NCI-H510A treated with DMSO at 0.1 percent for 48 hours (cell line): ENCODE measurements around the gene RGS19.

Source experiments
- DNase-seq: peaks from one replicate; lab custom pipeline; 2025; lab: John Stamatoyannopoulos, UW

The RGS19 gene

DNA sequence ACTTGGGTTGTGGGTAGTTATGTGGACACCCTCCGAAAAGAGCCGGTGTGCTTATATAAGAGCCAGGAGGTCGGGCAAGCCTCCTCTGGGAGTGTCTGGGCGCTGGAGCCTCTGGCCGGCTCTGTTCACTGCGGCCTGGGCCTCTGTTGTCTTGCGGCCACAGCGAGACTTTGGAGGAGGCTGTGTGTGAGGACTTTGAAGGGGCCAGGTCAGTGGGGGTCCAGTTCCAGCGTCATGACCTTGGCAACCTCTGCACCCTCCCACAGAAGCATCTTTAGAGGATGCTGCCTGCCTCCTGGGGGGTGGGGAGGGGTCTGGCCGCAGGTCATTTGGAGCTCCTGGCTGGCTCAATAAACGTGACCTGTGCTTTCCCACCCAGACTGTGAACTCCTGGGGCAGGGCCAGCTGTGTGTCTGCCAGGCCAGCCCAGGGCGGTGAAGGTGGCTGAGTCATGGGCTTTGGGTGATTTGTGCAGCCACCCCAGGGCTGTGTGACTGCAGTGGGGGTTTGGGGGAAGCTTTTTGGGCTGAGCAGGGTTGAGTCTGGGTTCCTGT, 15.1 kb downstream of the RGS19 start:
- no peak for DNase-seq

DNA sequence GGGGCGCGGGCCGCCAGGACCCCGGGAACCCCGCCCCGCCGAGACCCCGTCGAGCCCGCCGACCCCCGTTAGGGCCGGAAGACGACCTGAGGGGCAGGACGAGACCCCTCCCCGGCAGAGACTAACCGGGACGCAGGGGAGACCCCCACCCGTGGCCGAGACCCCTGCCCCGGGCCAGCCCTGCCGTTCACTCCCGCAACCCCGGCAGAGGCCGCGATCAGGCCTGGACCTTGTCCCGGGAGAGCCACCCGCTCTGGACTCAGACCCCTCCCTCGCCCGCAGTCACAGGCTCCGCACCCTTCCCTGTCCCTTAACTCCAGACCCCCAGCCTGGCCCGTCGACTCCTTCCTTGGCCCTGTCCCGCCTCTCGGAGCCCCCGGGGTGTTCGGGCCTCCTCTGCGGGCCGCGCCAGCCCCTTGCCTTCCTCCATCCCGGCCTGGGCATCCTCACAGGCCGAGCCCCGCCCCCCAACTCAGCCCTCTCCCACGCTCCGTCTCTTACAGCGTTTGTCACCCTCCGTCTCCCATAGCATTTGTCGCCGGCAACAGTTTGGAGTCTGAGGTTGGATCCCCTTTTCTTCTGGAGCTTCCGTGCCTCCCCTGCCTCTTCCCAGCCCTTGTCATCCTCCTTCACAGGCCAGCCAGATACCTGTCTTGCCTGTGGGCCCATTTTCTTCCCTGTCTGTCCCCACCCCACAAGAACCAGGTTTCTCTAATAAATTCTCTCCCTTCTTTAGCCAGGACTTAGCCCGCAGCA, 15.8 kb downstream of the RGS19 start:
- DNase-seq = no peak

DNA sequence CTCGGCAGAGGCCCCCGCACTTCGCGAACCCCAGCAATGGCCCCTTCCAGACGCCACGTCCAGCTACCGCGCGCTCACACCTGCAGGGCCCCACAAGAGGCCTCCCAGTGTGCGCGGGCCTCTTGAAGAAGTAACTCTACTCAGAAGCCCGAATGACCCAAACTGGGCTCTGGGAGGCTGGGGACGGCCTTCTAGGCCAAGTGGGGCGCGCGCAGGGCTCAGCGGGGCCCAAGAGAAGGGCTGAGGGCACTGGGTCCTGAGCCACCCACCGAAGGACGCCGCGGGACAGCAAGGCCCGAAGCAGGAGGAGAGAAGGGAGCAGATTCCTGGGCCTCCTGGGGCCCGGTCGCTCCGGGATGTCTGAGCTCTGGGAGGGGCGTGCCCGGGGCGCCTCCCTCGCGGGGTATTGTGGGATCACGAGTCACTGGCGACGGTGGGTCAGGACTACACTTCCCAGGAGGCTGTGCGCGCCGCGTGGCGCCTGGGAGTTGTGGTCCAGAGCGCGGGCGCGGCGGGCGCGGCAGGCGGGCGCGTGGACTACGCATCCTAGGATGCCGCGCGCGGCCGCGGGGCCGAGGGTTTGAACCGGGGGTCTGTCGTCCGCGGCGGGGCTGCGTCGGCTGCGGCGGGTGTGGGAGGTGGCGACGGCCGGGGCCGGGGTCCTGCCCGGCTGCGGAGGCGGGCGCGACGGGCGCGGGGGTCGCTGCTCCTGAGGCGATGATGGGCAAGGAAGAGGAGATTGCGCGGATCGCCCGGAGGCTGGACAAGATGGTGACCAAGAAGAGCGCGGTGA, 16.5 kb downstream of the RGS19 start, which contains the start of gene TCEA2:
TSS of gene TCEA2 (plus strand) at position 603 of the 793 bp plus-strand sequence. CDS start at position 718, 115 bp downstream.
- DNase-seq = peak; percentile 93

DNA sequence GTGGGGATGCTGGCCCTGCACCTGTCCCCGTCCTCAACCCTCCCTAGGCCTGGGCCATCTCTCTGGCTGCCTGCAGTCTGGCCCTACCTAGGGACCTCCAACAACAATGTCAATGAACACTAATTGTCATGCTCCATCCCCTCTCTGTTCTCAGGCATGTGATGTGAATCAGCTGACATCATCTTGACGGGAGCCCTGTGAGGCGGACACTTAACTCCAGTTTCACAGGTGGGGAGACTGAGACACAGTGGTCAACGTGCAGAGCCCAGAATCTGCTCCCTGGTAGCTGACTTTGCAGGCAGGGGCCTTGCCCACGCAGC, 17.1 kb downstream of the RGS19 start:
- no peak for DNase-seq

DNA sequence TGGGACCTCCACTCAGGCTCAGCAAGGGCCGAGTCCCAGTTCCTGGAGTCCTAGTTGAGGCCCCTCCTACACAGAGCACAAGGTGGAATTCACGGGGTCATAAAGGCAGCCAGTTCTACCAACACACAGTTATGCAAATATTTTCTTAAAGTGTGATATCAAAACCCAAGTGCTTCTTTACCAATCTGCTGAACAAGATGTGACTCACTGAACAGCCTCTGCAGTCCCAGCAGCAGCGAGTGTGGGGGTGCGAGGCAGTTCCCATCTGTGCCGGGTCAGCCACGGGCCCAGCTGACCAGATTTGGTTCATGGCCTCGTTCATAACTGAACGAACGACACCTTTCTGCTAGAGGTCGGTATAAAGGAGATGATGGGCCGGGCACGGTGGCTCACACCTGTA, 20.8 kb downstream of the RGS19 start:
- no peak for DNase-seq

DNA sequence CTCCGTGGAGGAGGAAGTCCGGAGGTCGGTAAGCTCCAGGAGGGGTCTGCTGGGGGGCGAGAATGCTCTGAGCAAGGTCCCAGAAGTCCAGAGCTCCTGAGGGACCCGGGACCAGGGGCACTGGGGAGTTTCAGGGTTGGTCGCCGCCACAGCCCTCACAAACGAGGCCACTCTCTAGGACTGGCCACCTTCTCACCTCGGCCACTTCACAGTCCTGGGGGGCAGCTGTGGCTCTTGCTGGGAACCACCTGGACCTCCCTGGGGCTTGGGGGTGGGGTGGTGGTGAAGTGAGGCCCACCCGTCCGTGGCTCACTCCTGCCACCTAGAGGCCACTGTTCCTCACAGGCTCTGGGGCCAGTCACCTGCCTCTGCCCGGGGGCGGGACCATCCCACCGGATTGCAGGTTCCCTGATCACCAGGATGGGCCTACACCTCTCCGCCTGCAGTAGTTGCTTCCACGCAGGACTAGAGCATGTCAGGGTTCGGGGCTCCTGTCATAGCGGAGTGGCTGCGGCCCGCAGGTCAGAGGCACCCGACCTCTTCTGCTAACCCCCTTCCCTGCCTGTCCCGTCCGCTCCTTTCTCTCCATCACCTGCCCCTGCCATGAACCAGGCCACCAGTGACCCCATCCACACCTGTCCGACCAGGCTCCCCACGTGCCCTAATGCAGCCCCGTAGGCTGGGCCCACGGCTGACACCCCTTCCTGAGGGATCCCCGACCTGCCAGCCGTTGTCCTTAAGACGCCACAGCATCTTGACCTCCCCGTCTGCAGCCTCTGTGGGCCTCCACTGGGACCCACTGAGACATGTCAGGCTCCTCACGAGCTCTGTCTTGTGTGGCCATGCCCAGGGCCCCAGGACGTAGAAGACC, 21.5 kb downstream of the RGS19 start:
- peak; percentile 50 for DNase-seq

DNA sequence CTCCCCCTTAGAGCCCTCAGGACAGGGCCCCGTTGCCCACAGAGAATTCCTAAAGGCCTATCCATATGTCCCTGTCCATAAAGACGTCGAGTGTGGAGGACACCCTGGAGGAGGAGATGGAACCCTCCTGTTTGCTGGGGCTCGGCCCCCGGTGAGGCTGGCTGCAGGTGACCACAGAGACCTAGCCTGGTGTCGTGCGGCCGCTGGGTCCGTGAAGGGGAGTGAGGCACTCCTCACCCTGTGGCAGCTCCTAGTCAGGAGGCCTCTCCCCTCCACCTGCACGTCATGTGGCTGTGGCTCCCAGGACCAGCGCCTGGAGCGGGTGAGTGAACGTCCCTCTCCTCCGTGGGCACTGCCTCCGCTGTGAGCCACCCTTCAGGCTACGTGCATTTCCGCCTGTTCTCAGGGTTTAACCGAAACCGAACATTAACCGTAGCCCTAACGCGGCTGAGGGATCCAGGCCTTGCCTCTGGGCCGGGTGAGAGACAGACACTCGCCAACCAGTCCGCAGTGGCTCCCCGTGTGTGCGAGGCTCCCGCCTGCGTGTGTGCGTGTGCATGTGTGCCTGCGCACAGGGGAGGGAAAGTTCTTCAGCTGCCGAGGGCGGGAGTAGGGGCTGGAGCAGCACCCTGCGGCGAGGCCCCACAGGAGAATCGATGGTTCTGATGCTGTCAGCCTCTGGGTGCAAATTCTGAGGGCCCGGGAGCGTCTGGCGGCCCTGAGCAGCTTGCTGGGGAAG, 22.3 kb downstream of the RGS19 start:
- no peak for DNase-seq

DNA sequence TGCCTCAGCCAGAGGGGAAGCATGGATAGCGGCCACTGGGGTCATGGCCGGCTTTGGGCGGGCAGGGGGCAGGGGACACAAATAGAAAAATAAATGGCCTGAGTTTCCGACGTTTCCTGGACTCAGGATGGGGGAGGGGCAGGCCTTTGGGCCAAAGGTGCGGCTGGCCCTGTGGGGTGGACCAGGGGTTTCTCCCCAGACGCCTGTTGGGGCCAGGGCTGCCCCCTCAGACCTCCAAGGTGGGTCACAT, 22.8 kb downstream of the RGS19 start:
- DNase-seq = no peak

DNA sequence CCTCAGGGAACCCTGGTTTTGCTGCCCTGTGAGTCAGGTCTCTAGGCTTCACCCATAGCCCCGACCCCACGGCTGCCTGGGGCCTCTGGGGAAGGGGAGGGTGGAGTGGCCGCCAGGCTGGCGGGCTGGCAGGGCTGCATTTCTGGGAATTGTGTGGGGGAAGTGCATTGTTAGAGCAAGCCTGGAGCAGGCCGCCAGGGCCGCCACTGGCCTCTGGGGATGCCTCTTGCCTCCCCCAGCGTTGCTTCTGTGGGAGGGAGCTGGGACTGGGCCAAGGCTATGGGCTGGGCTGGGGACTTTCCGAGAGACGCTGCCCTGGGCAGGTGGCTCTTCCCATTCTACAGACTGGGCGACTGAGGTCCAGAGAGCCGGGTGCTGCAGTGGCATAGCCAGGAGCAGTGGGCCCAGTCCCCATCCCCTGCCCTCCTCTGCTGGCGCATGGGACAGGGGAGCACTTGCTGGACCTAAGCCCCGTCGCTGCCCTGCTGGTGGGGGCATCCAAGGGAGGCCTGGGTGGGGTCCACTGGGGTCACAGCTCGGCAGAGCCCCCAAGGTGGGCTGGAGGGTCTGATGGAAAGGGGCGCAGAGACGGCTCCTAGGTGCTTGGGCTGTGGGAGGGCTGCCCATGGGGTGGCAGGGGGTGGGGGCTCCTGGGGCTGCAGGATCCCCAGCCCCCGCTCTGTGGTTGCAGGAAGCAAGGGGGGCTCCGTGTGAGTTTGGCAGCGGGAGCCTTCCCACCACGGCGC, 23.3 kb downstream of the RGS19 start:
- no peak for DNase-seq

DNA sequence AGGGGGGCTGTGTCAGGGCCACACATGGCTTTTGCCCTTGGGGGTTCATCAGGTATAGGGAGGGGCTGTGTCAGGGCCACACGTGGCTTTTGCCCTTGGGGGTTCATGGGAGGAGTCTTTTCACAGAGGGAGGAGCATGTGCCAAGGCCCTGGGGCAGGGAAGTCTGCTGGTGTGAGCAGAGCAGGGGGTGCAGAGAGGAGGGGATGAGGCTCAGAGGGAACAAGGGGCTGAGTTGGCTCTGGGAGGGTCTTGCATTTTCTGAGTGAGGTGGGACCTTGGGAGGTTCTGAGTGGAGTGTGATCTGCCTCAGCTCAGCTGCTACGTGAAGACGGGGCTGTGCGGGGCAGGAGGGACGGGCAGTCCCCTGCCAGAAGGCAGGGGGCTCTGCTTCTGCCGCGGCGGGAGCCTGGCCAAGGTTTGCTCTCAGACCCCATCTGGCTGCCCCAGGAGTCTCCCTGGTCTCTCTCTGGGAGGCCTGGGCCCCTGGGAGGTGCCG, 23.9 kb downstream of the RGS19 start:
- no peak for DNase-seq

DNA sequence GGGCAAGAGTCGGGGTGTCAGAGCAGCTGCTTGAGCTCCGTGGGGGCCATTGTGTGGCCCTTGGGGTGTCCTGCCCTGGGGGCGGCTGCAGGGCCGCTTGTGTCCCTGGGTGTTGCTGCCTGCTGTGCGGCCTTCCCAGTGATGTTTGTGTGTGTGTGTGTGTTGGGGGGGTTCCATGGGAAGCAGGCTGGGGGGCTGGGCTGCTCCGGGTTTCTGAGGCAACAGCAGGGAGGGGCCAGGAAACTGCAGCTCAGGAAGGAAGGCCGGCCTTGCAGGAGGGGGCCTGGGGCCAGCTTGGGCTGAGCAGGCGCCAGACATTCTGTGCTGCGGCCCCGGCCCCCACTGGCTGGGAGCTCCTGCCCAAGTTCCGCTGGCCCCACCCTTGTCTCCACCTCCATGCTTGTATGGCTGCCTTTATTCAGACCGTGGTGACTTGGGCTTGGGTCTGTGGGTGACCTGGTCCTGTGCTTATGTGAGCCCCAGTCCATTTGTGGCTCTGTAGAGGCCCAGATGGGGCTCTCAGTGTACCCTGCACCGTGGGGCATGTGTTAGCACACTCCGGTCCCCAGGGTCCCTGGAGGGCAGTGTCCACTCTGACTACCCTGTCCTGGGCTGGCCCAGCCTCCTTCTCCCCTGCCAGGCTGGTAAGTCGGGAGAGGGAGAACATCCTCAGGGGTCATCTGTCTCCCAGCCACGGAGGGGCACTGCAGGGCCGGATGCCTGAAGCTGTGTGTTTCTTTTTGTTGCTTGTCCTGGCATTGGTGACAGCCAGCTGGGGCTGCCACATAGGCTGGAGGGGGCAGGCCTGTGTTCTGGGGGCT, 25.3 kb downstream of the RGS19 start:
- no peak for DNase-seq

DNA sequence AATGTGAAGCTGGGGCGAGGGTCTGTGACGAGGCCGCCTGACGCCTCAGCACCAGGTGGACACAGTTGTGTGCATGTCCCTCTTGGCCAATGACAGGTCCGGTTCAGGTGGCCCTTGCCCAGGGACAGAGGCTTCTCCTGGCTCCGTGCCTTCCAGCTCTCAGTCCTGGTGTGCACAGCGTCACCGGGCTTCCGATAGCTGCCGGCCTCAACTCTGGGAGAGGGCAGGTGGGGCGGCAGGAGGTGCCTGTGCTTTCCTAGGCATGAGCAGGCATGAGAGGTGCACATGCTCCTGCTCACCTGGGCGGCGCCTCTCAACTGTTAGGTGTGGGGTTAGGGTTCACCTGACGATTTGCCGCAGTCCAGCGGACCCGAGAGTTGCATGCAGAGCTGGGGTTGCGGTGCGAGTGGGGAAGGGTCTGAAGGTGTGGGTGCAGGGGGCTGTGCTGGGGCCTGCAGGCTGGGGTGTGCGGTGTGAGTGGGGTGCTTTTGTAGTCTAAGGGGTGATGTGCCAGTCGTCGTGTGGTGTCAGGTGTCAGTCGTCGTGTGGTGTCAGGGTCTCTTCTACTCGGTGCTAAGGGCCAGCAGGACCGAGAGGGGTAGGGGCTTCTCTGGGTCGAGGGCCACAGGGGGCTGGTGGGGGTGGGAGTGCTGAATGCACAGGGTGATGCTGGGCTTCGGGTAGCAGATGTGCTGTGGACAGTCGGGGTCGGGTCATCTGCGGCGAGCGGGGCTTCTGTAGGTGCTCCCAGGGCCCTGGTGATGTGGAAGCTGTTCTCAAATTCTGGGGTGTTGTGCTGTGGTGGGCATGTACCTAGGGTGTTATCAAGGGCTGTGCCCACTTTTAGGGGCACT, 26.1 kb downstream of the RGS19 start:
- DNase-seq = no peak

DNA sequence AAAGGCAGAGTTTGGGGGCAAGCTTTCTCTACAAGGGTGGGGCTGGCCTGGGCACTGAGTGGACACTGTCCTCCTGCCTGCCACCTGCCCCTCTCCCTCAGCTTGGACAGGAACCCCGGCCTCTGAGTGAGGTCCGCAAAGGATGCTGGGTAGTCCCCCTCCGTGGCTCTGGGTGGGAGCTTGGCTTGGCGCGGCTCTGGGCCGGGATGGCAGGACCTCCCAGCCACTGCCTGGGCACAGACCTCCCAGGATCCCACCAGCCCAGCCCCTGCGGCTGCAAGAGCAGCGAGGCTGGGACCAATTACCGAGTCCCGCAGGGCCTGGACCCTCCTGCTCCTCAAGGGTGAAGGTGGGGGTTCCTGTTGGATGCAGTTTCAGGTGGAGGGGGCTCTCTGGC, 27.0 kb downstream of the RGS19 start:
- DNase-seq = no peak

DNA sequence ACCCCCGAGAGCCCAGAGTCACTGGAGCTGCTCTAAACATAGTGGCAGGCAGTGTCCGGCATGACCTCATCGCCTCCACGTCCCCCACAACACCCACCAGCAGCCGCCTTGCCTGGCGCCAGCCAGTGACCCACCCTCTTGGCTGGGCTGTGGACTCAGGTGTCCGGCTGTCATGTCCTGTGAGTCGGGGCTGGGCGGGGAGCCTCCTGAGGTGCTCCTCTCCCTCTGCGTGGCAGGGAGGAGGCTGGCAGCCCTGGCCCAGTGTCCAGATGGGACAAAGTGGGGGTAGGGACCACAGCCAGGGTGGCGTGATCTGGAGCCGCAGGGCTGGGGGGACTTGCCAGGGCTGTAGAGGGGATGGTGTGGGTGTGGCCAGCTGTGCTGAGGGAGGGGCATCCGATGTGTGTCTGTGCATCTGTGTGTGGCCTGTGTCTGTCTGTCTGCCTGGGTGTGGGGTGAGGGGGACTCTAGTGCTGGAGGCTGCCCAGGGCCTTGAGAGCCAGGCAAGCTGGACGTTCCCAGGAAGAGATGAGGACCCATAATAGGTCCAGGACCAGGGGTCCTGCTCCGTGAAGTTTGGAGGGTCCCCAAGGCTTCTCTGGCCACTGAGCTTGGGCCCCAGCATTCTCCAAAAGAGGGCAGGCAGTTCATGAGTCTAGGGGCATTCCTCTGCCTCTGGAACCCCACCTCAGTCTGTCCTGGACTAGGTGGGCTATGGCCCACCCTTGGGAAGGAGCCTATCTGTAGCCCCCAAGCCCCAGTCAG, 27.6 kb downstream of the RGS19 start:
- no peak for DNase-seq

DNA sequence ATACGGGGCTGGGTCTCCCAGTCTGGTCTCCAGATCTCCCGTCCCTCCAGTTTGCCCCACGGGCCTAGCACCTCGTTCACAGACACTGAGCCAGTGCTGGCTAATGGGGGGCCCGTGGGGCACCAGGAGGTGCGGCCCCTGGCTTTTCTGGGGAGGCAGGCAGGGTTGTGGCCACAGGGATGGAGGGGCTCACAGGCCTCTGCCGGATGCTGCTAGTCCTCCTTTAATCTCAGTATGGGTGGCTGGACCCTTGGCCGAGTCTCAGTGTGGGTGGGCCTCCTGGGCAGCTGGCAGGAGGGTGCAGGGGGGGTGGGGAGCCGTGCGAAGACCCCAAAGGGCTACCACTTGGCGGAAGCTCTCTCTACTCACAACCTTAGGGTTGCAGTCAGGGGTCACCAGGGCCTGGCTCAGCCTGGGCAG, 28.3 kb downstream of the RGS19 start:
- DNase-seq = no peak

DNA sequence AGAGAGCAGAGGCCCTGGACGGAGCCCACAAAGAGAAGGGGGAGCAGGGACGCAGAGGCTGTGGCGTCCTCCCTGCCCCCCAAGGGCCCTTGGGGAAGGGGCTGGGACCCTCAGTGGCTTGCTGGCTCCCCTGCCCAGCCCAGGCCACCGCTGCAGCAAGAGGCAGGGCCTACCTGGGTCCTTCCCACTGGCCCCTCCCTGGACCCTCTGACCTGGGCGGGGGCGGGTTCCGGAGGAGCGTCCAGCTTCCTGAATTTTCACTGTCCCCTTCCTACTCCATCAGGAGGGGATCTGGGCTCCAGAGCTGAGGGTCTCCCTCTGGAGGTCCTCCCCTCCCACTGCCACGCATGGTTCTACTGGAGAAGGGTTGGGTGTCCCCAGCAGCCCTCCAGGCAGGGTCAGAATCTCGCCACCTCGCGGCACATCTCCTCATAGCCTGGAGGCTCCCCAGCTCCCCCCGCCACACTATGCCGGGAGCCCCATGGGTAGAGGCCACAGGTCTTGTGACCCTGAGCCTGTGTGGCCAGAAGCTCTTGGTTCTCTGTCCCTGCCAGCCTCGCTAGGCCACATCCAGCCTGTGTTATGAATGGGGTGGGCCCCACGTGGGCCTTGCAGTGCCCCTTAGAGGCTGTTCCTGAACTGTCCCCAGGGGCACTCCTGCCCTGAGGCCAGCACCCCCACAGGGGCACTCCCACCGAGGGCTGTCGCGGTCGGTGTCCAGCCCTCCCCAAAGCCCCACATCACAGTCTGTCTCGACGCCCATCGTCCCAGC, 28.9 kb downstream of the RGS19 start:
- DNase-seq = no peak

DNA sequence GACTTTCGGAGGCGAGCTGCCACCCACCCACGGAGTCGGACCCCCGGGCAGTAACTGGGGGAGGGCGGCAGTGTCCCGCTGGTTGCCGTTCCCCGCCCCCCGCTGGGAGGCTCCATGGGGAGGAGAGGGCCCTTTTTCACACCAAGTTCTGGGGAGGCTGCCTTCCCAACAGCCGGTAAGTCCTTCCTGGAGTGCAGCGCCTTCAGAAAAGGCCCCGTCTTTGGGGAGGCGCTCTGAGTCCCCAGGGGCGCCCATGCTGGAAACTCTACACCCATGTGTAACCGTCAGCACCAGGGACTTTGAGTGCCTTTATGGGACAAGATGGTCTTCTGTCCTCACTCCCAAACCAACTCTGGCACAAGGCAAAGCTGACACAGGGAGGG, 29.4 kb downstream of the RGS19 start:
- DNase-seq = no peak
